ENCODE data around the gene AKAP9.
"Not testable (repeated sequence)": the region's sequence is repeated elsewhere in the genome, so short reads cannot be mapped to it uniquely, and the experiment has no call there.

The AKAP9 gene

GRCh38 chr7:92131764-92132330, 191.2 kb downstream of the AKAP9 start:
- in situ Hi-C loops (cut with HindIII; ENCODE audit: low sequenced_read_pairs) = no loop called here

GRCh38 chr7:92133133-92133736, 192.6 kb downstream of the AKAP9 start:
- in situ Hi-C loops (cut with HindIII; ENCODE audit: low sequenced_read_pairs) = no loop called here

GRCh38 chr7:92133737-92134270, 193.1 kb downstream of the AKAP9 start:
- in situ Hi-C loops (cut with HindIII; ENCODE audit: low sequenced_read_pairs) = no loop called here

DNA sequence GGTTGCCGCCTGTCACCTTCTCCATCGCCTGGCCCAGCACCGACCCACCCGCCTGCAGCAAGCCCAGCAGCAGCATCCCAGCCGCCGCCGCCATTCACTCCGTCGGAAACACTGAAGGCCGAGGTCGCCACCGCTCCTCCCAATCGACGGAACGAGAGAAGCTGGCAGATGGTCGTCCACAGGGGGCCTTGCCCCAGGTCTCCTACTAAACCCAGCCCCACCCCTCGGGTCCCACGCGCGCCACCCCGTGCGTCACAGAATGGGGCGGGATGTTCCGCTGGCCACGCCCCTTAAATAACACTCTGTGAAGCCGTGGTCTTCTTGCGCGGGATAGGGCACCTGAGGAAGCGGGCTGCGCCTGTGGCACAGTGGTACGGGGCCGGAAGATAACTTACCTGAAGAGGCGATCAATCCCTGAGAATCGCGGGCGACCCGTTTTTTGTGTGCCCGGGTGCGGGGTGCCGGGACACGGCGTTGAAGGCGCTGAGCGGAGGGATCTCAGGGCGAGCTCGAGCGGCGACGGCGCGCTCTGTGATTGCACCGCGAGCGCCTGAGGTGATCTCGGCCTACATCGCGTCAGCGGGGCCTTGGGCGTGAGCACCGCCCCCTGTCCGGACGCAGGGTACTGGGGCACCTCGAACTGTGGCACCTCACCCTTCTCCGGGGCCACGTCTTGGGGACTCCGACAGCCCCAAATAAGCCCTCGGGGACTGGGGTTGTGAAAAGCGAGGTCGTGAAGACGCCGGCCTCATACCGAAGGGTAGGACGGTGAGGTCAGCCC, 193.8 kb downstream of the AKAP9 start, which contains the start of gene CYP51A1:
Gene CYP51A1 (minus strand): TSS at position 207 of the 781 bp plus-strand sequence. CDS start 113 bp downstream, at position 94.
- in situ Hi-C loops (cut with HindIII; ENCODE audit: low sequenced_read_pairs) = no loop called here

- in situ Hi-C loops (cut with HindIII; ENCODE audit: low sequenced_read_pairs) = no loop called here
These were observed 194.6 kb downstream of the AKAP9 start for GRCh38 chr7:92135052-92135889.

DNA sequence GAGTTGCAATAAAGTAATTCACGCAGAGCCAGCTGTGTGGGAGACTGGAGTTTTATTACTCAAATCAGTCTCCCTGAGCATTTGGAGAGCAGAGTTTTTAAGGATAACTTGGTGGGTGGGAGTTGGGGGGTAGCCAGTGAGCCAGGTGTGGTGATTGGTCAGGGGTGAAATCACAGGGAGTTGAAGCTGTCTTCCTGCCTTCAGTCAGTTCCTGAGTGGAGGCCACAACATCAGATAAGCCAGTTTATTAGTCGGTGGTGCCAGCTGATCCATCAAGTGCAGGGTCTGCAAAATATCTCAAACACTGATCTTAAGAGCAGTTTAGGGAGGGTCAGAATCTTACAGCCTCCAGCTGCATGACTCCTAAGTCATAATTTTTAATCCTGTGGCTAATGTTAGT, 196.9 kb downstream of the AKAP9 start:
- in situ Hi-C loops (cut with HindIII; ENCODE audit: low sequenced_read_pairs) = no loop called here

DNA sequence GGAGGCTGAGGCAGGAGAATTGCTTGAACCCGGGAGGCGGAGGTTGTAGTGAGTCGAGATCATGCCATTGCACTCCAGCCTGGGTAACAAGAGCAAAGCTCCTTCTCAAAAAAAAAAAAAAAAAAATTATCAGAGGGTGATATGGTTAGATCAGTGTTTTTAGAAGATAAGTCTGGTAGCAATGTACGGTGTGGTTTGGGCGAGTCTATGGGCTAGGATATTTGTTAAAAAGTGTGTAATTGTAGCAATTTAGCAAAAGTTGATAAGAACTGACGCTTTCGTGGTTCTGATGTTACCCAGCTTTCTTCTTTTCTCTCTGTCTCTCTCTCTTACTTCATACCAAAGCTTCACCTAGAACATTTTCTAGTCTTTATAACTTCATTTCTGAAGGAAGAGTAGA, 200.5 kb downstream of the AKAP9 start:
- in situ Hi-C loops (cut with HindIII; ENCODE audit: low sequenced_read_pairs) = no loop called here

DNA sequence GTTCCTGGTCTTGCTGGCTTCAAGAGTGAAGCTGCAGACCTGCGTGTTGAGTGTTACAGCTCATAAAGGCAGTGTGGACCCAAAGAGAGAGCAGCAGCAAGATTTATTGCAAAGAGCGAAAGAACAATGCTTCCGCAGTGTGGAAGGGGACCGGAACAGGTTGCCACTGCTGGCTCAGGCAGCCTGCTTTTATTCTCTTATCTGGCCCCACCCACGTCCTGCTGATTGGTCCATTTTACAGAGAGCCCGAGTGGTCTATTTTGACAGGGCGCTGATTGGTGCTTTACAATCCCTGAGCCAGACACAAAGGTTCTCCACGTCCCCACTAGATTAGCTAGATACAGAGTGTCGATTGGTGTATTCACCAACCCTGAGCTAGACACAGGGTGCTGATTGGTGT, 202.1 kb downstream of the AKAP9 start:
- in situ Hi-C loops (cut with HindIII; ENCODE audit: low sequenced_read_pairs) = not testable (repeated sequence)

DNA sequence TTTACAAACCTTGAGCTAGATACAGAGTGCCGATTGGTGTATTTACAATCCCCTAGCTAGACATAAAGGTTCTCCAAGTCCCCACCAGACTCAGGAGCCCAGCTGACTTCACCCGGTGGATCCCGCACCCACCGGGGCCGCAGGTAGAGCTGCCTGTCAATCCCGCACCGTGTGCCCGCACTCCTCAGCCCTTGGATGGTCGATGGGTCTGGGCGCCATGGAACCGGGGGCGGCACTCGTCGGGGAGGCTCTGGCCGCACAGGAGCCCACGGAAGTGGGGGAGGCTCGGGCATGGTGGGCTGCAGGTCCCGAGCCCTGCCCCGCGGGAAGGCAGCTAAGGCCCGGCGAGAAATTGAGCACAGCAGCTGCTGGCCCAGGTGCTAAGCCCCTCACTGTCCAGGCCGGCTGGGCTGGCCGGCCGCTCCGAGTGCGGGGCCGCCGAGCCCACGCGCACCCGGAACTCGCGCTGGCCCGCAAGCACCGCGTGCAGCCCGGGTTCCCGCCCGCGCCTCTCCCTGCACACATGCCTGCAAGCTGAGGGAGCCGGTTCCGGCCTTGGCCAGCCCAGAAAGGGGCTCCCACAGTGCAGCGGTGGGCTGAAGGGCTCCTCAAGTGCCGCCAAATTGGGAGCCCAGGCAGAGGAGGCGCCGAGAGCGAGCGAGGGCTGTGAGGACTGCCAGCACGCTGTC, 202.7 kb downstream of the AKAP9 start:
- in situ Hi-C loops (cut with HindIII; ENCODE audit: low sequenced_read_pairs) = not testable (repeated sequence)

DNA sequence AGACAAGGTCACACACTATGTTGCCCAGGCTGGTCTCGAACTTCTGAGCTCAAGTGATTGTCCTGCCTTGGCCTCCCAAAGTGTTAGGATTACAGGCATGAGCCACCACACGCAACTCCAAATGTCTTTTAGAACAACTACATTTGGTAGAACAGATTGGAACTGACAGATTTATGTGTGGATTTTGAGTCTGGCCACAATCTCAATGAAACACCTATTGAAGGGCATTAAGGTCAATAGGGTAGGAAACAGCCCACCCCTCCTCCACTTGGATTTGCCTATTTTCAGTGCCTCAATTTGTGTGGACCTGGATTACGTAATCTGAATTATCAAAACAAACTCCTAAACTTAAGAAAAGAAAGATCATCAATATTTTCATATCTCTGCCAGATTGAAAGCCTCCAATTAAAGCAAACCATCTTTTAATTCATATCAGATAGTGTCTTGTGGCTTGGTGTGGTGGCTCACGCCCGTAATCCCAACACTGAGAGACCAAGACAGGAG, 209.1 kb downstream of the AKAP9 start:
- in situ Hi-C loops (cut with HindIII; ENCODE audit: low sequenced_read_pairs) = no loop called here

DNA sequence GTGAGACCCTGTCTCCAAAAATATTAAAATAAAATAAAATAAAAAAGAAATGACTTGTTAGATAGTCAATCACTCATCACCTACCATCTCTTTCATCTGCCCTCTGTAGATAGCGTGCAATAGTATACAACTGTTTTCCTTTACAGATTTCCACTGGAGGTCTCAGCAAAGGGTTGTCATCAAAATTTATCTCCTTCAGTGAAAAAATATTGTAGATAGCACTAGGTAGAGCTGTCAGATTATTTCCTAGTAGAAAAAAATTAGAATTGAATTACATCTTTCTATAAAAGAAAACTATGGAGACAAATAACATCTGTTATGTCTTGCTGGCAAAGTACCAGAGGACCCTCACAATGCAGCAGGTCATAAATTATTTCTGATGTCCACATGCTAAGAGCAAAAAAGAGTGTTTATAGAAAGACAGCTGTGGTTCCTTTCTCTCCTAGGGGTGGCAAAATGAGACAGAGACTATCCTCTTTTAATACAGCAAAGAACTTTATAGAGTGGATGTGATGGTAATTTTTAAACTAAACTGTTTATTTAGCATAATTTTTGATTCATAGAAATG, 209.9 kb downstream of the AKAP9 start:
- in situ Hi-C loops (cut with HindIII; ENCODE audit: low sequenced_read_pairs) = no loop called here

GRCh38 chr7:92155108-92155739, 214.6 kb downstream of the AKAP9 start:
- in situ Hi-C loops (cut with HindIII; ENCODE audit: low sequenced_read_pairs) = no loop called here

DNA sequence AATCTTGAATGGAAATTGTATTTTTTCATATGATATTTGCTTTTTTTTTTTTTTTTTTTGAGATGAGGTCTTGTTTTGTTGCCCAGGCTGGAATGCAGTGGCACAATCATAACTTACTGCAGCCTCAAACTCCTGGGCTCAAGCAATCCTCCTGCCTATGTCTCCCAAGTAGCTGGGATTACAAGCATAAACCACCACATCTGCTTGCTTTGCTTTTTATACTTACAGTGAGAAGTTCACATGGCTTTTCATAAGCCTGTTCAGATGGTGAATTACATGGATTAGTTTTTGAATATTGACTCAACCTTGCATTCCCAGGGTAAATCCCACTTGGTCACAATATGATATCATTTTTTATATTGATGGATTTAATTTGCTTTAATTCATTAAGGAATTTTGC, 216.3 kb downstream of the AKAP9 start:
- in situ Hi-C loops (cut with HindIII; ENCODE audit: low sequenced_read_pairs) = no loop called here

DNA sequence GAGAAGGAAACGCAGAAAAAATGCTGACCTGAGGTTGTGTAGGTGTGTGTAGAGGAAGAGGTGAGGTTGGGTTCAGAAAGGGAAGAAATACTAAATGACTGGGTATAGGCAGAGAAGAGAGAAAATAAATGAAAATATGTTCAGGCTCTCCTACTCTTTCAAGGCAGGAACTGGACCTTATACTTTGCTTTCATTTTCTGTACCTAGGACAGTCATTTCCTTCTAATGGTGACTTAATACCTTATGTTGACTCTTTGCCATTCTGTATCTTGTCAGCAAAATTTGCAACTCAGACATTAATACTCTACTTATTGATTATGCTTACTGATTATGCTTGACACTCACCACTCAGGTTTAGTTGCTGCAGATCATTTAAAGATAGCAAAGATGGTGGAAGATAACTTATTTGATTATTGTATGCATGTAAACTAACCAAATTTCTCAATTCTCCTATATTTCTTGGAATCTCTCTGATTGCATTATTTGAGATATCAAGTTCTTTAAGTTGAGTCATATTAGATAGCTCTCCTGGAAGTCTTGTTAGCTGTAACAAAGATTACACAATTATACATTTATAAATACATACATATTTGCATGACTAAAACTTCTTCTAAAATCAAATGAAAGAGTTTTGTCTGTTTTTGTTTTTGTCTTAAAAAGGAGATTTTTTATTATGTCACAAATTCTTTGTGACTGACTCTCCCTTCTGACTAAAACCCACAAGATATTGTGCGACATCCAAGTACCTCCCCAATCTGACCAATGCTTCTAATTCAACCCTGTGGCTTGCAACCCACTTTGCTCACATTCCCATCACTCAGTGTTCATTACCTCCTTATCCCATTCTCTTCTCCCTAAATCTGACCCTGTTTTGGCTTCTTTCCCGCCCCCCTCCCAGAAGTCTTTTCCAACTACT, 218.3 kb downstream of the AKAP9 start:
- in situ Hi-C loops (cut with HindIII; ENCODE audit: low sequenced_read_pairs) = no loop called here
